Middle frontal gyrus (tissue), 1 donor: Measurements from ENCODE around the gene WFIKKN1.

Experiments used
- DNase-seq: peaks from one replicate; pipeline ENCODE4 v3.0.0-alpha.2; 2015; ENCODE audit warnings: low spot score; ENCODE audit errors: extremely low spot score

WFIKKN1 gene

DNA sequence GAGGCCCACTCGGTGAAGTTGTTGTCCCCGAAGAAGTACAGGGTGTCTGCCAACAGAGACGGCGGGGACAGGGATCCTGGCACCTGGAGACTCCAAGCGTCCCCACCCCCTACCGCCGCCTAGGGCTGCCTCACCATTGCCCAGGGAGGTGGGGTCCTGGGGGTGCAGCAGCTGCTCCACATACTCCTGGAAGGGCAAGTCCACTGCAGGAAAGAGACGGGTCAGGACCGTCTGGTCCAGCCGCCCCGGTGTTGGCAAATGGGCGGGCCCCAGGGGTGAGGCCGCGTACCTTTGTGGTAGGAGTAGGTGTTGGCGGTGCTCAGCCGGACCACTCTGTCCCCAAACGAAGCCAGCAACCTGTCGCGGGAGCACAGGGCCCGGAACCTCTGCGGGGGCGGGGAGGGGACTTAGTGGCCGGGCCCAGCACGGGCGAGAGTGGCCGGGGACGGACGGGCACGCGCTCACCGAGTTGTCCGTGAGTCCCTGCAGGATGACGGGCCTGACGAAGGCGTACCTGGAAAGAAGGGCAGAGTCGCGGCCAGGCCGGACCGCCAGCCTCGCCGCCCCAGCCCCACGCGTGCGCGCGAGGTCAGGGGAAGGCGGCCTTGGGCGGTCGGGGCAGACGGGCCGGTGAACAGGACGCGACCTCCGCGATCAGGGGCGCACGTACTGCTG lies 52.7 kb downstream of the WFIKKN1 start:
- DNase-seq, result no peak
